K562 (cell line): ENCODE data around the gene ZNF384. TPM values are rescaled to one million over a fixed set of nuclear protein-coding genes. Genes with fewer than 3 reads are reported as not detected.

Experiments
- MYNN ChIP-seq, 2 experiments: sonication (generic); formaldehyde crosslinking in 1 of 2; IDR thresholded peaks; 2 replicates each; pipeline versions ENCODE4 v1.5.0 to v1.6.1; 2016 to 2020; ENCODE audit warnings: antibody characterized with exemption in 1 of 2, missing genetic modification reagents in 1 of 2
- NFIX ChIP-seq: fragments of 250-450 bp; sonication (Bioruptor Pico); IDR thresholded peaks from 2 replicates; pipeline ENCODE4 v1.4.0; 2020; ENCODE audit warnings: low read depth, mild to moderate bottlenecking, moderate library complexity
- POLR2AphosphoS2 ChIP-seq: IDR thresholded peaks from 2 replicates; pipeline ENCODE4 v1.6.1; 2012; ENCODE audit warnings: low read length, improper control_type of control experiment
- RBM14 ChIP-seq: fragments of 200-400 bp; formaldehyde crosslinking; IDR thresholded peaks from 2 replicates; pipeline ENCODE4 v1.6.1; 2018; ENCODE audit warnings: low read depth, mild to moderate bottlenecking, low read length, moderate library complexity, borderline replicate concordance; ENCODE audit not compliant: insufficient read depth
- SRSF3 ChIP-seq: fragments of 200-400 bp; formaldehyde crosslinking; IDR thresholded peaks from 2 replicates; pipeline ENCODE4 v1.6.1; 2016; ENCODE audit warnings: mild to moderate bottlenecking, low read length, moderate library complexity; ENCODE audit not compliant: insufficient read depth
- ZBTB7A ChIP-seq: IDR thresholded peaks from 2 replicates; pipeline ENCODE4 v1.6.1; 2011; ENCODE audit warnings: low read depth, mild to moderate bottlenecking, low read length, moderate library complexity, borderline replicate concordance; ENCODE audit not compliant: control insufficient read depth
- ZNF12 ChIP-seq: sonication (generic); formaldehyde crosslinking; IDR thresholded peaks from 2 replicates; pipeline ENCODE4 v1.4.0; 2020; ENCODE audit warnings: mild to moderate bottlenecking, missing genetic modification reagents
- ZNF589 ChIP-seq: fragments of 200-800 bp; sonication (Bioruptor generic); IDR thresholded peaks from 2 replicates; pipeline ENCODE4 v1.6.1; 2016; ENCODE audit warnings: low read depth, missing genetic modification characterization, missing compliant biosample characterization
- ZNF644 ChIP-seq: fragments of 200-800 bp; sonication (Bioruptor generic); IDR thresholded peaks from 2 replicates; pipeline ENCODE4 v1.6.1; 2016; ENCODE audit warnings: low read depth, missing genetic modification characterization, missing compliant biosample characterization
- polyA plus RNA-seq, 8 experiments: library from polyadenylated mRNA; depleted of rRNA in 4 of 8; stranded (reverse) in 5 of 8; unstranded in 3 of 8; fragments of >200 nt; fragmentation: Nextera tagmentation in 2 of 8; fragmentation: Illumina TruSeq in 1 of 8; extraction: Ambion mirVana in 2 of 8; extraction: Trizol in 1 of 8; gene quantifications; 2 replicates each; pipeline versions ENCODE4 v1.2.1 to v1.2.3, GENCODE V29; 2011 to 2014; ENCODE audit warnings: inconsistent platforms in 1 of 8, missing spikeins in 1 of 8
- total RNA-seq, 7 experiments: library from RNA; depleted of rRNA in 6 of 7; stranded (reverse); fragments of >200 nt in 6 of 7; fragmentation: Illumina TruSeq in 2 of 7; extraction: Trizol in 2 of 7; gene quantifications; 2 replicates each; pipeline versions ENCODE4 v1.2.1 to v1.2.3, GENCODE V29; 2011 to 2021; ENCODE audit warnings: low replicate concordance in 1 of 7
- TF ChIP-seq, protein P1 (sequence below): fragments of 250-450 bp; sonication (Bioruptor Pico); IDR thresholded peaks from 2 replicates; pipeline ENCODE4 v1.8.0; 2021; ENCODE audit warnings: moderate library complexity, mild to moderate bottlenecking, inconsistent platforms
- TF ChIP-seq, protein P2 (sequence below): fragments of 450-650 bp; IDR thresholded peaks from 2 replicates; pipeline ENCODE4 v1.6.1; 2017; ENCODE audit warnings: antibody characterized with exemption, mild to moderate bottlenecking
- TF ChIP-seq, protein P3 (sequence below): fragments of 250-450 bp; sonication (Bioruptor Pico); IDR thresholded peaks from 2 replicates; pipeline ENCODE4 v1.8.0; 2022; ENCODE audit warnings: moderate library complexity, mild to moderate bottlenecking, inconsistent platforms
- TF ChIP-seq, protein P4 (sequence below), 2 experiments: fragments of 450-650 bp; IDR thresholded peaks; 2 replicates each; pipeline ENCODE4 v1.6.1; 2016
- TF ChIP-seq, protein P5 (sequence below): fragments of 250-450 bp; sonication (Bioruptor Pico); IDR thresholded peaks from 2 replicates; pipeline ENCODE4 v1.5.0; 2020; ENCODE audit warnings: mild to moderate bottlenecking, borderline replicate concordance

Gene ZNF384
- total and polyA plus RNA-seq, 9 of the 15 experiments (the other 6 are each of a cell fraction or from before 2014, with no cell fraction given), result 0.36 to 64.8 (median 21.3) TPM

DNA sequence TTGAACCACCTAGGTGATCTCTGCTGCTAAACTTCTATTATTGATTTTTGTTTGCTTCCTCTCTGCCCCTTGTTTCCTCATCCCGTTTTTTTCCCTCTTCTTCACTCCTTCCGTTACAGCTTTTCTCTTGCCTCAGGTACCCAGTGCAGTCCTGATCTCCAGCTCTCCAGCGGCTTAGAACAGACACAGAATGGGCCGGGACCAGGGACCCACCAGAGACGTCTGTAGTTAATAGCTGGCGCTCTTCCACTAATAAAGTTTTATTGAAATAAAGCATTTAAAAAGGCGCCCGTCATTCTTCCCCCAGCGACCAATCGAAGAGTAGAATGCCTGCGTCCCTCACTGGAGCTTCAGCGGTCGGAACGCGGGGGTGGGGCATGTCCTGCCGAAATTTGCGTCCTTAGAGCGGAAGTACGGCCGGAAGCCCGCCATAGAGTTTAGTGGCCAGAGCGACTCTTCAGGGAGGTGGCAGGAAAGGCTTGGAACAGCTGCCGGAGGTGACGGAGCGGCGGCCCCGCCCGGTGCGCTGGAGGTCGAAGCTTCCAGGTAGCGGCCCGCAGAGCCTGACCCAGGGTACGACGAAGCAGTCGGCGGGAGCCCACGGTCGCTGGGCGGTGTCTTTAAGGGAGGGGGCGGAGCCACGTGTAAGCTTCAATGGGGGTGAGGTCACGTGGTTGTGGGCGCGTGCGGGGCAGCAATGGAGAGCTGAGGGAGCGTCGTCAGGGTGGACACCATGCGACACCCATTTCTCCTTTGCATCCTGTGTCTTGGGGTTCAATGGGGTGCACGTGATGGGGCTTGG, 34.6 kb upstream of the ZNF384 start, which contains the start of gene COPS7A (continued):
- TF ChIP-seq, protein P1, sequence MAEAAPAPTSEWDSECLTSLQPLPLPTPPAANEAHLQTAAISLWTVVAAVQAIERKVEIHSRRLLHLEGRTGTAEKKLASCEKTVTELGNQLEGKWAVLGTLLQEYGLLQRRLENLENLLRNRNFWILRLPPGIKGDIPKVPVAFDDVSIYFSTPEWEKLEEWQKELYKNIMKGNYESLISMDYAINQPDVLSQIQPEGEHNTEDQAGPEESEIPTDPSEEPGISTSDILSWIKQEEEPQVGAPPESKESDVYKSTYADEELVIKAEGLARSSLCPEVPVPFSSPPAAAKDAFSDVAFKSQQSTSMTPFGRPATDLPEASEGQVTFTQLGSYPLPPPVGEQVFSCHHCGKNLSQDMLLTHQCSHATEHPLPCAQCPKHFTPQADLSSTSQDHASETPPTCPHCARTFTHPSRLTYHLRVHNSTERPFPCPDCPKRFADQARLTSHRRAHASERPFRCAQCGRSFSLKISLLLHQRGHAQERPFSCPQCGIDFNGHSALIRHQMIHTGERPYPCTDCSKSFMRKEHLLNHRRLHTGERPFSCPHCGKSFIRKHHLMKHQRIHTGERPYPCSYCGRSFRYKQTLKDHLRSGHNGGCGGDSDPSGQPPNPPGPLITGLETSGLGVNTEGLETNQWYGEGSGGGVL (CRISPR knock-in tag), result no peak
- no peak for TF ChIP-seq SRSF3
- TF ChIP-seq ZNF12 (CRISPR knock-in tag), result no peak
- TF ChIP-seq ZBTB7A, result peak; percentile 46; the same call in 1 of the 2 replicates
- TF ChIP-seq NFIX (CRISPR knock-in tag), result no peak
- TF ChIP-seq ZNF589 (CRISPR knock-in tag), result no peak
- TF ChIP-seq RBM14, result no peak
- TF ChIP-seq MYNN (IDR thresholded peaks at IDR 0.05), result no peak
- TF ChIP-seq MYNN (CRISPR knock-in tag; IDR thresholded peaks at IDR 0.05), result no peak
- TF ChIP-seq ZNF644, result no peak
- TF ChIP-seq, protein P2, sequence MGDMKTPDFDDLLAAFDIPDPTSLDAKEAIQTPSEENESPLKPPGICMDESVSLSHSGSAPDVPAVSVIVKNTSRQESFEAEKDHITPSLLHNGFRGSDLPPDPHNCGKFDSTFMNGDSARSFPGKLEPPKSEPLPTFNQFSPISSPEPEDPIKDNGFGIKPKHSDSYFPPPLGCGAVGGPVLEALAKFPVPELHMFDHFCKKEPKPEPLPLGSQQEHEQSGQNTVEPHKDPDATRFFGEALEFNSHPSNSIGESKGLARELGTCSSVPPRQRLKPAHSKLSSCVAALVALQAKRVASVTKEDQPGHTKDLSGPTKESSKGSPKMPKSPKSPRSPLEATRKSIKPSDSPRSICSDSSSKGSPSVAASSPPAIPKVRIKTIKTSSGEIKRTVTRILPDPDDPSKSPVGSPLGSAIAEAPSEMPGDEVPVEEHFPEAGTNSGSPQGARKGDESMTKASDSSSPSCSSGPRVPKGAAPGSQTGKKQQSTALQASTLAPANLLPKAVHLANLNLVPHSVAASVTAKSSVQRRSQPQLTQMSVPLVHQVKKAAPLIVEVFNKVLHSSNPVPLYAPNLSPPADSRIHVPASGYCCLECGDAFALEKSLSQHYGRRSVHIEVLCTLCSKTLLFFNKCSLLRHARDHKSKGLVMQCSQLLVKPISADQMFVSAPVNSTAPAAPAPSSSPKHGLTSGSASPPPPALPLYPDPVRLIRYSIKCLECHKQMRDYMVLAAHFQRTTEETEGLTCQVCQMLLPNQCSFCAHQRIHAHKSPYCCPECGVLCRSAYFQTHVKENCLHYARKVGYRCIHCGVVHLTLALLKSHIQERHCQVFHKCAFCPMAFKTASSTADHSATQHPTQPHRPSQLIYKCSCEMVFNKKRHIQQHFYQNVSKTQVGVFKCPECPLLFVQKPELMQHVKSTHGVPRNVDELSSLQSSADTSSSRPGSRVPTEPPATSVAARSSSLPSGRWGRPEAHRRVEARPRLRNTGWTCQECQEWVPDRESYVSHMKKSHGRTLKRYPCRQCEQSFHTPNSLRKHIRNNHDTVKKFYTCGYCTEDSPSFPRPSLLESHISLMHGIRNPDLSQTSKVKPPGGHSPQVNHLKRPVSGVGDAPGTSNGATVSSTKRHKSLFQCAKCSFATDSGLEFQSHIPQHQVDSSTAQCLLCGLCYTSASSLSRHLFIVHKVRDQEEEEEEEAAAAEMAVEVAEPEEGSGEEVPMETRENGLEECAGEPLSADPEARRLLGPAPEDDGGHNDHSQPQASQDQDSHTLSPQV, result peak; percentile 53; the same call in 1 of the 2 replicates
- TF ChIP-seq, protein P3, sequence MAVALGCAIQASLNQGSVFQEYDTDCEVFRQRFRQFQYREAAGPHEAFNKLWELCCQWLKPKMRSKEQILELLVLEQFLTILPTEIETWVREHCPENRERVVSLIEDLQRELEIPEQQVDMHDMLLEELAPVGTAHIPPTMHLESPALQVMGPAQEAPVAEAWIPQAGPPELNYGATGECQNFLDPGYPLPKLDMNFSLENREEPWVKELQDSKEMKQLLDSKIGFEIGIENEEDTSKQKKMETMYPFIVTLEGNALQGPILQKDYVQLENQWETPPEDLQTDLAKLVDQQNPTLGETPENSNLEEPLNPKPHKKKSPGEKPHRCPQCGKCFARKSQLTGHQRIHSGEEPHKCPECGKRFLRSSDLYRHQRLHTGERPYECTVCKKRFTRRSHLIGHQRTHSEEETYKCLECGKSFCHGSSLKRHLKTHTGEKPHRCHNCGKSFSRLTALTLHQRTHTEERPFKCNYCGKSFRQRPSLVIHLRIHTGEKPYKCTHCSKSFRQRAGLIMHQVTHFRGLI (CRISPR knock-in tag), result no peak
- TF ChIP-seq, protein P4, sequence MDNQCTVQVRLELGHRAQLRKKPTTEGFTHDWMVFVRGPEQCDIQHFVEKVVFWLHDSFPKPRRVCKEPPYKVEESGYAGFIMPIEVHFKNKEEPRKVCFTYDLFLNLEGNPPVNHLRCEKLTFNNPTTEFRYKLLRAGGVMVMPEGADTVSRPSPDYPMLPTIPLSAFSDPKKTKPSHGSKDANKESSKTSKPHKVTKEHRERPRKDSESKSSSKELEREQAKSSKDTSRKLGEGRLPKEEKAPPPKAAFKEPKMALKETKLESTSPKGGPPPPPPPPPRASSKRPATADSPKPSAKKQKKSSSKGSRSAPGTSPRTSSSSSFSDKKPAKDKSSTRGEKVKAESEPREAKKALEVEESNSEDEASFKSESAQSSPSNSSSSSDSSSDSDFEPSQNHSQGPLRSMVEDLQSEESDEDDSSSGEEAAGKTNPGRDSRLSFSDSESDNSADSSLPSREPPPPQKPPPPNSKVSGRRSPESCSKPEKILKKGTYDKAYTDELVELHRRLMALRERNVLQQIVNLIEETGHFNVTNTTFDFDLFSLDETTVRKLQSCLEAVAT (IDR thresholded peaks at IDR 0.05), result peak; percentile 73 to 77; a peak in 3 of 4 replicates
- TF ChIP-seq, protein P5, sequence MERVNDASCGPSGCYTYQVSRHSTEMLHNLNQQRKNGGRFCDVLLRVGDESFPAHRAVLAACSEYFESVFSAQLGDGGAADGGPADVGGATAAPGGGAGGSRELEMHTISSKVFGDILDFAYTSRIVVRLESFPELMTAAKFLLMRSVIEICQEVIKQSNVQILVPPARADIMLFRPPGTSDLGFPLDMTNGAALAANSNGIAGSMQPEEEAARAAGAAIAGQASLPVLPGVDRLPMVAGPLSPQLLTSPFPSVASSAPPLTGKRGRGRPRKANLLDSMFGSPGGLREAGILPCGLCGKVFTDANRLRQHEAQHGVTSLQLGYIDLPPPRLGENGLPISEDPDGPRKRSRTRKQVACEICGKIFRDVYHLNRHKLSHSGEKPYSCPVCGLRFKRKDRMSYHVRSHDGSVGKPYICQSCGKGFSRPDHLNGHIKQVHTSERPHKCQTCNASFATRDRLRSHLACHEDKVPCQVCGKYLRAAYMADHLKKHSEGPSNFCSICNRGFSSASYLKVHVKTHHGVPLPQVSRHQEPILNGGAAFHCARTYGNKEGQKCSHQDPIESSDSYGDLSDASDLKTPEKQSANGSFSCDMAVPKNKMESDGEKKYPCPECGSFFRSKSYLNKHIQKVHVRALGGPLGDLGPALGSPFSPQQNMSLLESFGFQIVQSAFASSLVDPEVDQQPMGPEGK, result no peak
- TF ChIP-seq POLR2AphosphoS2, result no peak
